Upper lobe of left lung (tissue), 4 donors: ENCODE data around the gene RIOX2.

Source experiments
- POLR2A ChIP-seq, 4 donors: fragments of 450-650 bp; IDR thresholded peaks; one replicate each; pipeline ENCODE4 v1.5.1; 2016 to 2017; ENCODE audit warnings: antibody characterized with exemption in 4 of 4, mild to moderate bottlenecking in 2 of 4
- POLR2AphosphoS5 ChIP-seq, 2 donors: sonication (generic); formaldehyde crosslinking; IDR thresholded peaks; one replicate each; pipeline ENCODE4 v1.5.1; 2017; ENCODE audit warnings: antibody characterized with exemption in 2 of 2
- TF ChIP-seq, protein P1 (sequence below), 6 experiments: fragments of 450-650 bp in 4 of 6; fragments of 200-600 bp in 2 of 6; sonication (generic) in 2 of 6; IDR thresholded peaks; one replicate each; pipeline ENCODE4 v1.5.1; 2016 to 2019; ENCODE audit warnings: antibody characterized with exemption in 6 of 6

DNA sequence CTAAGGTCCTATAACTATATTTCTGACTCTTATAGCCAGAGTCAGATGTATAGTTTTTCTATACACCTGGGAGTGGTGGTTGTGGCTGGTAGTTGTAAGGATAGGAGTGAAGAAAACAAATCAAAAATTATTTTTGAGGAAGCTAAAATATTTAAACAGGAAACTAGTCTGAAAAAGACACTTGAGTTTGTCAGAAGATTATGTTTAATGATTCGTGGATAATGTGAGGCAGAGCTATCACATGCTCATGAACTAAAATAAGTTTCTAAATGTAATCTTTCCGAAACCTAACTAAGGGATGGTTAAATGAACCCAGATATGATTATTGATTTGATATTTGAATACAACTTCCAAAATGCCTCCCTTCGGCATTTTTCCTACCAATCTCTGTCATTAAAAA lies 32.5 kb upstream of the RIOX2 start:
- TF ChIP-seq, protein P1, sequence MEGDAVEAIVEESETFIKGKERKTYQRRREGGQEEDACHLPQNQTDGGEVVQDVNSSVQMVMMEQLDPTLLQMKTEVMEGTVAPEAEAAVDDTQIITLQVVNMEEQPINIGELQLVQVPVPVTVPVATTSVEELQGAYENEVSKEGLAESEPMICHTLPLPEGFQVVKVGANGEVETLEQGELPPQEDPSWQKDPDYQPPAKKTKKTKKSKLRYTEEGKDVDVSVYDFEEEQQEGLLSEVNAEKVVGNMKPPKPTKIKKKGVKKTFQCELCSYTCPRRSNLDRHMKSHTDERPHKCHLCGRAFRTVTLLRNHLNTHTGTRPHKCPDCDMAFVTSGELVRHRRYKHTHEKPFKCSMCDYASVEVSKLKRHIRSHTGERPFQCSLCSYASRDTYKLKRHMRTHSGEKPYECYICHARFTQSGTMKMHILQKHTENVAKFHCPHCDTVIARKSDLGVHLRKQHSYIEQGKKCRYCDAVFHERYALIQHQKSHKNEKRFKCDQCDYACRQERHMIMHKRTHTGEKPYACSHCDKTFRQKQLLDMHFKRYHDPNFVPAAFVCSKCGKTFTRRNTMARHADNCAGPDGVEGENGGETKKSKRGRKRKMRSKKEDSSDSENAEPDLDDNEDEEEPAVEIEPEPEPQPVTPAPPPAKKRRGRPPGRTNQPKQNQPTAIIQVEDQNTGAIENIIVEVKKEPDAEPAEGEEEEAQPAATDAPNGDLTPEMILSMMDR (IDR thresholded peaks at IDR 0.05): no peak
- TF ChIP-seq POLR2AphosphoS5 (IDR thresholded peaks at IDR 0.05) (no peak), POLR2A (IDR thresholded peaks at IDR 0.05) (no peak)
